CD4-positive, alpha-beta T cell treated with Interleukin-21 for 1 hour (primary cell): ENCODE results near the gene GTF2H2C.
"Not testable (repeated sequence)": the region's sequence is repeated elsewhere in the genome, so short reads cannot be mapped to it uniquely, and the experiment has no call there.

Experiments
- DNase-seq: peaks from one replicate; pipeline ENCODE4 v3.0.0-alpha.2; 2020

The GTF2H2C gene

DNA sequence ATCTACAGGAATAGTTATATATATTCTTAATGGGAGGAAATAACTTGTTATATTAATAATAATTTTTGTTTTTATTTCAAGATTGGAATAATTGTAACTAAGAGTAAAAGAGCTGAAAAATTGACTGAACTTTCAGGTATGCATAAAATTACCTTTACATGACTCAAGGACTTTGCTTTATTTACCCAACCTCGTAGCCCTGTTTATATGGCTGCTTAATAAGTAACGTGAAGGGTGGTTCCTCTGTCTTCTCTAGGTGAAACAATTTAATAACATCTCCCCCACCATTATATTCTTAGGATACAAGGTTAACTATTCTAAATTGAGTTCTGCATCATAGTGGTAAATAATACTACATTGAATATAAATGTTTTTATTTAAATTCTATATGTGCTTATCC is 8.1 kb downstream of the GTF2H2C start:
- DNase-seq = not testable (repeated sequence)

DNA sequence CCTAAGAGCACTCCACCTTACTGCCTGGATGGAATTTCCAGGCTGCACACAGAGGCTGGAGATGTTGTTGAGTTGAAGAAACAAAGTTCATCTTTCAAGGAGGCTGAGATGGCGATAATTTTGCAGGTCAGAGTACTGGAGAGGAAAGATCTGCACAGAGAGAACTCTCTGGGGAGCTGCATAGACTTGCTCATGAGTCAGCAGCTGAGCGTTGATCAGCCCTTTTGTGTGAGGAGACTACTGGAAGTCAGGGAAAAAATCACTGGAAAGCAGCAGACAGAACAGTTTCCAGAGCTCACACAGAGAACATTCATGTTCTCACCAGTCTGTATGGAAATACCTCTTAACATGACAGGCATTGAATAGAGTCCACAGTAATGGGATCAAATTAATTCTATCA is 23.4 kb downstream of the GTF2H2C start:
- DNase-seq = not testable (repeated sequence)

- peak; percentile 1 for DNase-seq
Measured at GRCh38 chr5:69596114-69596840, 36.3 kb downstream of the GTF2H2C start.

GRCh38 chr5:69601947-69602346 is 42.0 kb downstream of the GTF2H2C start:
- DNase-seq = not testable (repeated sequence)

GRCh38 chr5:69606839-69607238 is 46.8 kb downstream of the GTF2H2C start:
- not testable (repeated sequence) for DNase-seq

GRCh38 chr5:69607750-69608149 is 47.8 kb downstream of the GTF2H2C start:
- DNase-seq = not testable (repeated sequence)

DNA sequence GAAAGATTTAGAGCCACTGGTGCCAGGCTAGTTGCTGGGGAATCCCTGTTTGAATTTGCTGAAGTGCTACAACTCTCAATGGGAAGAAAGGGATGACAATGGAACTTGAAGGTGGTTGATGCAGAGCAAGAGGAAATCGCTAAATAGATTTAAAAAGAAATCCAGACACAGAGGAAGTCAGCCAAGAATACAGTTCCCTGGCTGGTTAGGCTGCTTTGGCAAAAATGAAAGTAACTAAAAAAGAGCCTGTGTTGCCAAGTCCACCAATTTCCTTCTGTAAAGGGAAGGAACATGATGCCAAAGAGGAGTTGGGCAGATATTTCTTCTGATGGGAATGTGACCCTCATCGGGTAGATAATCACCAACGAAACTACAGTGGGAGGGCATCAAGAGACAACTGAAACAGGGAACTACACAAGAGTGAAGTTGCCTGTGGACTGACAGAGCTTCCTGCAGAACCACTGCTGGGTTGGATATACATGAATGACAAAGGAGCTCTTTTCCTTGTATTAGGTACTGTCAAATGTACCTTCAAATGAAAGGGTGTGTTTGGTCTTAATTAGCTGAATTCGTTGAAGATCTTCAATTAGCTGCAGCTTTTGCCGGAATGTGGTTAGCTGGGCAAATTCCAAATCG is 49.0 kb downstream of the GTF2H2C start:
- DNase-seq = not testable (repeated sequence)

- not testable (repeated sequence) for DNase-seq
Measured at GRCh38 chr5:69614843-69615242, 54.9 kb downstream of the GTF2H2C start.

DNA sequence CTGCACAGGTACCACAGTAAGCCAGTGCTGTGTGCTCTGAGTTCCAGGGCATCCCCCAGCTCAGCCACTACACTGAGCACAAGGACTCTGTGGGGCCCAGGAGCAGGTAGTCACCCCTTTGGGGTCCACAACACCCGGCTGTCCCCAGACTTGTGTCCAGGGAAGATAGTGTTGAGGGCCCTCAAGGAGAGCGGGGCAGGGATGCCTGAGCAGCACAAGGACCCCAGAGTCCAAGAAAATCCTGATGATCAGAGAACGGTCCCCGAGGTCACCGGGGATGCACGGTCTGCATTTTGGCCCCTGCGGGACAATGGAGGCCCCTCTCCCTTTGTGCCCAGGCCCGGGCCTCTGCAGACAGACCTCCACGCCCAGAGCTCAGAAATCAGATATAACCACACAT is 71.9 kb downstream of the GTF2H2C start:
- not testable (repeated sequence) for DNase-seq
